HS-5 (cell line): Measurements from ENCODE around the gene CHMP4A.

Source experiments
- DNase-seq: peaks from one replicate; pipeline ENCODE4 v3.0.0-alpha.2; 2012; ENCODE audit warnings: low read depth

Gene CHMP4A, protein sequence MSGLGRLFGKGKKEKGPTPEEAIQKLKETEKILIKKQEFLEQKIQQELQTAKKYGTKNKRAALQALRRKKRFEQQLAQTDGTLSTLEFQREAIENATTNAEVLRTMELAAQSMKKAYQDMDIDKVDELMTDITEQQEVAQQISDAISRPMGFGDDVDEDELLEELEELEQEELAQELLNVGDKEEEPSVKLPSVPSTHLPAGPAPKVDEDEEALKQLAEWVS

DNA sequence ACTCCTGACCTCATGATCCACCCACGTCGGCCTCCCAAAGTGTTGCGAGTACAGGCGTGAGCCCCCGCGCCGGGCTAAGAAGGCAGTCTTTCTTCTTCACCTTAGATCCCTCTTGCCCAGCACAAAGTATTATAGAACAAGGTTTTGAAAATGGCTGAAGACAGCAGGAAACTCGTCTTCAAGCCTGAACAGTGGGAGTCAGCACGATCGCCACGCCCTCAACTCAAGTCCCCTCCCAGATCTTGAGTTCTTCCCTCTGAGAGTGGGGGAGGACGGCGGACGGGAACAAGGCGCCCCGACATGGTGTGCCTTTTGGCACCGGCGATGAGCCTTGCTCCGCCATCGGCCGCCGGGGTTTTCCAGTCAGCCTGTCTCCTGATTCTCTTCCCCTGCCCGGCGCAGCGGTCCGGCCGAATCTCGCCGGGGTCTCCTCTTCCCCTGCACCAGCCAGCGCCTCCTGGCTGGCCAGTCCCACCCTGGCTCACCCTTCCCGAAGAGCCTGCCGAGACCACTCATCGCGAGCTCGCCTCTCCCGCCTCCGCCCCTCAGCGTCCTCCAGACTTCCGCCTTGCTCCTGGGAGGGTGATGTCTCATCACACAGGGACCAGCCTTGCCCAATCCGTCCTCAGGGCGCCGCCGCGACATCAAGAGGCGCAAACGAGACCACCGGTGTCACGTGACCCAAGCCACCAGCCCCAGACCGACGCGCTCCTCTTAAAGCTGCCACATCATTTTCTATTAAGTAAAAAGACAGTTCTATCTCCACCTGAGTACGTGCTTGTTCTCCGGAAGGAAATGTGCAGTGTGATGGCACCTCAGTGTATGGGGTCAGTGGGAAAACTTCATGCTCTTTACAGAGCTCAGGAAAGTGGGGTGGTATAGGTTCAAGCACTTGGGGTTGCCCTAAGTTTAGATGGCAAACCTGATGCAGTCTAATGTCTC lies at the start of gene CHMP4A:
TSS of gene CHMP4A (minus strand) at position 565 of the 942 bp plus-strand sequence. CDS start at position 516, 49 bp downstream.
- DNase-seq: peak; percentile 85

DNA sequence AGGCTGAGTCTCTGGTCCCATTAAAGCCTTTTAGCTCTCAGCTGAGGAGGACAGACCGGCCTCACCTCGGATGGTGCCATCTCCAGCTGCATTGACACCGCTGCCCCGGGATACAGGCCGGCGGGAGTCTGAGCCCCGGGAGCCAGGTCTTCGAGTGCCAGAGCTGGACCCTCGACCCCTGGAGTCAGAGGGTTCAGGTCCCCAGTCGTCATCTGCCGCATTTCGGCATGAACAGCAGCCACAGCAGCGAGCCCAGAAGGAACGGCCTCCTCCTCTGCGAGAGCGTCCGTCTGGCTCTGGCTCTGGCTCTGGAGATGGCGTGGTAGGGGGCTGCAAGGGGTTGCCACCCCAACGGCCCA lies 48.7 kb upstream of the CHMP4A start:
- DNase-seq: no peak

DNA sequence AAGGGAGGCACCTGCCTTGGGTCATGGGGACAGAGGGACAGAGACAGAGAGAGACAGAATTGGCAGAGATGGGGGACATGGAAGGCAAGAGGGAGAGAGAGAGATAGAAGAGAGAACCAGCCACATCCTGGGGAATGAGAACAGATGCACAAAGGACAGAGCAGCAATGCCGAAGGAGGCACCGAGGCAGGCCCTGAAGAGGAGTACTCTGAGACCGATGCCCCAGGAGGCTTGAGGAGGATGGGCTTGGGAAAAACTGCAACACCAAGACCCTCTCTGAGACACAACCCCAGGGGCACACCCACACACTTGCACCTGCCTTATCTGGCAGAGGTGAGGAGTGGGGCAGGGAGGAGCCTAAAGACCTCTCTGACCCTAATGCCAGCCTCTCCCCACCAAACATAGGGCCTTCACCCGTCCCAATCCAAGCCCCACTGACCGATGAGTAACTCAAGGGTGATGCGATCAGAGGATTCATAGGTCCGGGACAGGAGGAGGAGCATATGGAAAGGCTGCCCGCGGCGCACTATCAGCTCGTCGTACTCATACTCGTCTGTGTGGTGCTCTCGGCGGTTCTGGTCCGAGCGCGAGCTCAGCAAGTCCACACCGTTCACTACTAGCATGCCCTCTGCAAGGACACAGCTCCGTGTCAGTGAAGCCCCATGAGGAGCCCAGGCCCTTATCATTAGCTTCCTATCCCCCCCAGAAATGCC lies 48.1 kb upstream of the CHMP4A start:
- DNase-seq: no peak

DNA sequence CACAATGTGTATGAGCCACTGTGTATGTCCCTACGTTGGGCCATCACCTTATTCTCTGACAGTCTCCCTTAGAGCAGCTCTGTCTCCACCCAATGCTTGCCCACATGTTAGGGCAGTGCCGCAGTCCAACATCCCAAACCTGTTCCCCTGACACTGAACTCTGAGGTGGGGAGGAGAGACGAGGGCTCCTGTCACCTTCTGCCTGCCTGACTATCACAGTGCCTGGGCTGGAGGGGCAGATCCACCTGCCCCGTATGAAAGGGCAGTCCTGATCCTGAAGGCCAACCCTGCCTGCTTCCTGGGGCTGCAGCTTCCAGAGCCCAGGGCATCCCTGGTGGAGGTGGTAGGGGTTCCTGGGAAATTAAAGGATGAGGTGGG lies 47.5 kb upstream of the CHMP4A start:
- DNase-seq: no peak

DNA sequence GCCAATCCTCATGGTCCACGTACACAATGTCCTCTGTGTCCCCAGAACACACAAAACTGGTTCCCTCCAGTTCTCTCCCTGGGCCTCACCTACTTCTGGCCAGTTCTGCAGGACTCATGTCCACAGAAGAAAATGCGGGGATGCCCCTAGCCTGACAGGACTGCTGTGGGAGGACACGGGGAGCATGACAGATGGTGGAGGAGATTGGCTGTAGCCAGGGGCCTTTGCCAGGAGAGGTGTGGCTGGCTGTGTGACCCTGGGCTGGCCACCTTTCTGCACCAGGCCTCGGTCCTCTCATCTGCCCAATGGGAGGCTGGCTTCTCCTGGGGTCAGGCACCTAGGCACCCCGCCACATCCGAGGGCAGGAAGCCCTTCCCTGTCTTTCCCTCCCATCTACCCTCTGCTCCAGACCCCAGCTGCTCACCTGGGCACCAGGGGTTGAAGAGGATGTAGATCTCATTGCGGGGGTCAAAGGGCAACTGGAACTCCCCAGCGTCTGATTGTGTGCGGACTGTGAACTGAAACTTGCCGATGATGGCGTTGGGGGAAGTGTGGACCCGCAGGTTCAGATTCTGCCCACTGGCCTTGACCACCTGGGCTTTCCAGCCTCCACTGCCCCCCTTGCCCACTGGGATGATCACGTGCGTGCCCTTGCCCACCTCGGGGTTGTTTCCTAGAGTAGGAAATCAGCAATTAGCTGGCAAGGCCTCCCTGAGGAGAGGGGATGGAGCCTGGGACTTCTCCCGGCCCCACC lies 46.9 kb upstream of the CHMP4A start:
- no peak for DNase-seq

DNA sequence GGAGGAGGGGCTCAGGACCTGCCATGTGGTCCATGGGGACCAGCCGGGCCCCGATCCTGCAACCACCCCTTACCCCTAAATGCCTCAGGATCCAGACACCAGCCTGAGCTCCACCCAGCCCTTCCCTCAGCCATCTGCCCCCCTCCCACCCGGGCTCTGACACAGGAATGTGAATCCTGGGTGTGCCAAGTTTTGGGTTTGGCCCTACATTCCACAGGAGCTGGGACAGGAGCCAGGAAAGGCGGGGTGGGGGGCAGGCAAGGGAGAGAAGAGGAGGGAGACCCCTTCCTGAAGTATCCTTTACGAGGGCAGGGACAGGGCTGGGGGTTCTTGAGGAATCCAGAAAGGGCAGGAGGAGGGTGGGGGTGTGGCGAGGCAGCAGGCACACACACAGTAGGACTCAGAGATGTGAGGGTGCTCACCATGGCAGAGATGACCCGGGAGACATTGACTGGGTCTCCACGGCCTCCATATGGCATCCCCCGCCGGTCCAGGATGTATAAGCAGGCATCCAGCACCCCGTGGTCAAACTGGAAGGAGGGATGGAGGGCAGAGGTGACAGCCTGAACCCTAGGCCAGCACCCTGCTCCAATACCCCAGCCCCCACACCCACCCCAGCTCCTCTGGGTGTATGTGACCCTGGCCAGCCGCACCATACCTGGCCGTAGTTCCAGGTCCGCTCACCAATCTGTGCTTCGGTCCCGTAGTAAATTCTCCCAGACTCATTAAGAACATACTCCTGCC lies 46.2 kb upstream of the CHMP4A start:
- DNase-seq: no peak

DNA sequence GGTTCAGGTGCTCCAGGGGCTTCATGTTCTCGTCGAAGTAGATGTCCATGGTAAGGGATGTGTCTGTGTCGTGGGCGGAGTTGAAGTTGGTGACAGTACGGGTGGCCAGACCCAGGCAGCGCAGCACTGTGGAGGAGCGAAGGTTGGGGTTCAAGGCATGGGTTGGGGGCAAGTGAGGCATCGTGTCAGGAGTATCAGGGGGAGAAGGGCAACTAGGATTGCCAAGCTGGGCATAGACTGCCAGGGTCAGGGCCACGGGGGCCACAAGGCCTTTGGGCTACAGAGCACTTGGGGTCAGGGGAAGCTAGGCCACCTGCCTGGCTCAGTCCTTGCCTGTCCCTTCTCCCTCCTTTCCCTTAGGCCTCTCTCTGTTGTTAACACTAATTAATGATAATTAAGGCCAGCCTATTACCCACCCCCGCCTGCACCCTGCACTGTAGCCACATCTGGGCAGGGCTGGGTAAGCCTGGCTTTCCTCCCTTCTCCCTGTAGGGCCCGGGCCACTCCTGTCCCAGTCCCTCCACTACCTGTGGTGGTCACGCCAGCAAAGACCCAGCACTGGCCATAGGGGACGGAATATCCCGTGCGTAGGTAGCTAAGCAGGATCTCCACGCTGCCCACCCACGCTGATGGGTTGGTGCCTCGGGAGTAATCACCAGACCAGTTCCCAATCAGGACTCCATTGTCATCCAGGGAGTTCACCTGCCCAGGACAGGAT lies 45.4 kb upstream of the CHMP4A start:
- no peak for DNase-seq

DNA sequence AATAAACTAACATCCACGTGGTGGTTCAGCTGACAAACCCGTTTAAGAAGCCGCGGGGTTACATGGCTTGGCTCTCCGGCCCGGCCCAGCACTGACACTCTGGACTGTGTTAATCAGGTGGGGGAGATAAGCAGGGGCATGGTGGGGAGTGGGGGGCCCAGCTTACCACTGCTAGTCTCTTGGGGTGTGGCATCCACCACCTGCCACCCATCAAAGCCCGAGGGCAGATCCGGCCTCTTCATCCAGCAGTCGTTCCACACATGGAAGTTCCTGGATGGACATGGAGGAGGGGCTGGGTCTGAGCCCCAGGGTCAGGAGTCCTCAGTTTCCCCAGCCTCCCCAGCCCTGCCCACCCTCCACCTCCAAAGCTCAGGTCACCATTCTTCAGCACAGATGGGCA lies 44.8 kb upstream of the CHMP4A start:
- DNase-seq: no peak

DNA sequence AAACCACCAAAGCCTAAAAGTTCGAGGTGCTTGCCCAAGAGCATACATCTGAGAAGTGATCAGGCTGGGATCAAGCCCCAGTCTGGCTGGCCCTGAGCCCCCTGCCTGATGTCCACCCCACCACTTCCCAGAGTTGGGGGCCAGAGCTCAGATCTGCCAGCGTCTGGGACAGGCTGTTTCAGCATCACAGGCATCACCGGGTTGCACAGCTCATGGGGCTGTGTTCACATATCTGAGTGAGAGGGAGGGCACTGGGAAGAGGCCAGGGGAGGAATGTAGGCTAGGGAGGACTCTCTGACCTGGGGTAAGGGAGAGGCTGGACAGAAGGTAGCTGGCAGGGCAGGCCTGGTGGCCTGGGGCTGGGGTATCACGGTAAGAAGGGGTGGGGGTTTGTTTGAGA lies 43.7 kb upstream of the CHMP4A start:
- no peak for DNase-seq

DNA sequence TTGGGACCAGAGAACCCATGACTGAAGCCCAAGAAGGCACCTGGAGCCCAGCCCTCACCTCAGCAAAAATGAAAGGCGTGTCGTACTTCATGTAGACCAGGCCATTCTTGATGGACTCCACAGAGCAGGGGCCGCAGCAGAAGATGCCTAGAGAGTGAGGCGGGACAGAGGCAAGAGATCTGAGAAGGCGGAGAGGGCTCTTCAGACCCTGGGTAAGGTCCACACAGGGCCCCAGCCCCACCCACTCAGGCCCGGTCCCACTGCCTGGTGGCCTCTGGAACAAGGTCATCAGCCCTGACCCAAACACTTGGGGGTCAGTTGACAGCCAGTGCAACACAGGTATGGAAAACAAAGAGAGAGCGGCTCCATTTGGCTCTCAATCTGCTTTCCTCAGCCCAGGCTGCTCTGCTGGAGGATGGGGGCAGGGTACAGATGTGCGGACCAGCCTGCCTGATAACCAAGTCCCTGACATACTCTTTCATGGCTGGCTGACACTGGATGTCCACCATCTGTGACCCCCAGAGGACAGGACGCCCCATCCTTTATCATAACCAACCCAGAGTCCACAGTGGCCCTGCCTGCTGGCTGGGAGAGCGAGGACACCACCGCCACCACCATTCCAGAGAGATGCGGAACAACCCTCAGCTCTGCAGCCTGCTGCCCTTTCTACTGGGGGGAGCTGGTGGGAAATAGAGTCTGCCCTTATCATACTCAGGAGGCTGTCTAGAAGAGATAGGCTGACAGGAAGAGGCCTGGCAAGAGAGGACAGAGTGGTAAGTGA lies 42.8 kb upstream of the CHMP4A start:
- DNase-seq: no peak

DNA sequence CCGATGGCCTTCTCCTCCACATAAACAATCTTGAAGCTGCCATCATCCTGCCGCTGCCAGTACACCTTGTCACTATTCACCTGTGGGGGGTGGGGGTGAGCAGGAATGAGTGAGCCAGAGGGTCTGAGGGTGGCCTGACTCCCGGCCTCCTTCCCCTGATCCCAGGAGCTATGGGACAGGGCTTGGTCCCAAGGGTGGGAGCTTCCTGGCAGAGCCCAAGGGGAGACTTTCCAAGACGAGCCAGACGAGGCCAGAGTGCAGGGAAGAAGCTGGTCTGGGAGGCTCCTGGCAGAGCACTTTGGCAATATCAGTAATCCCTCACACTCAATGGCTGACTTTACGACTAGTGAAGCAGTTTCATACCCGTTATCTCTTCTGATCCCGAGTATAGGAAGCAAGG lies 42.1 kb upstream of the CHMP4A start:
- DNase-seq: no peak

DNA sequence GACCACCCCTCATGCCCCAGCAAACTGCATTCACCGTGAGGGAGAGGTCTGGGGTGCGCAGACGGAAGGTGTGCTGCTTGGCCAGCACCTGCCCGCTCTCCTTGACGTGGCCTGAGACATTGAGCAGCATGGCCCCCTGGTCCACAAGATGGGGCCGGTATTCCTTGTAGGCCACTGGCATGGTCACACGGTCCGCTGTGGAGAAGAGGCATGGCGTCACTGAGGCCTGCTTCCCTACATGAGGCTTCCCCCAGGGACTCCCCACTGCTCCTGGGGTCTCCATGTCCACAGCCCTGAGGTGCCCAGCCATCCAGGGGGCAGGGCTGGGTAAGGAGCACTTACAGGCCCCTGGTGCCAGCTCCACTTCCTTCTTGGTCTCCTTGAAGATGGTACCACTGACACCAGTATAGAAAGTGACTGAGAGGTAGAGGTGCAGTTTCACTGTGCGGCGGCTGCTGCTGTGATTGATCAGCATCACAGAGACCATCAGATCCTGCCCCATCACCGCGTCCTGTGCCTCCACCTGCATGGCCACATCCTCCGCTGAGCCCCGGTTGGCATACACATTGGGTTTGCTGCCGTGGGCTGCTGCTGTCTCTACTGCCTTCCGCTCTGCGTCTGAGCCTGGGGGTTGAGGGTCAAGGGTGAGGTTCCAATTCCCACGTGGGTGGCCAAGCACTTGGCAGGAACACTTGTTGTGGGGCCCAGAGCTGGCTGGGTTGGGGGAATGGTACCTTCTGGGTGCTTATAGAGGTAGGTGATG lies 41.5 kb upstream of the CHMP4A start:
- DNase-seq: no peak

DNA sequence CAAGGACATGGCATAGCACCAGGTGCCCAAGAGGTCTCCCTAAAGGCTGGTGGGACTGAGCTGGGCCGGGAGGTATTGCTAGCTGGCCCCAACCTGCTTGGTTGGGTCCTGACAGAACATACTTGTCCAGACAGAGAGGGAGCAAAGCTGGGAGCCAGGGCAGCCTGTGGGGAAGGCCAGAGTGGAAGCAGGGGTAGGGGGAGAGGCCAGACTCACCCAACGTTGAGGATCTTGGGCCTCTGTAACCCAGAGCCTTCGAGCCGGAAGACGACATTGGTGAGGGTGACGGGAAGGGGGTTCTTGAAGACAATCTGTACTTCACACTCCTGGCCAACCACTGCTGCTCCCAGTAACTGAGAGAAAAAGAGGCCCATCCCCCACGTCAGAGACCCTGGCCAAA lies 40.6 kb upstream of the CHMP4A start:
- DNase-seq: no peak

DNA sequence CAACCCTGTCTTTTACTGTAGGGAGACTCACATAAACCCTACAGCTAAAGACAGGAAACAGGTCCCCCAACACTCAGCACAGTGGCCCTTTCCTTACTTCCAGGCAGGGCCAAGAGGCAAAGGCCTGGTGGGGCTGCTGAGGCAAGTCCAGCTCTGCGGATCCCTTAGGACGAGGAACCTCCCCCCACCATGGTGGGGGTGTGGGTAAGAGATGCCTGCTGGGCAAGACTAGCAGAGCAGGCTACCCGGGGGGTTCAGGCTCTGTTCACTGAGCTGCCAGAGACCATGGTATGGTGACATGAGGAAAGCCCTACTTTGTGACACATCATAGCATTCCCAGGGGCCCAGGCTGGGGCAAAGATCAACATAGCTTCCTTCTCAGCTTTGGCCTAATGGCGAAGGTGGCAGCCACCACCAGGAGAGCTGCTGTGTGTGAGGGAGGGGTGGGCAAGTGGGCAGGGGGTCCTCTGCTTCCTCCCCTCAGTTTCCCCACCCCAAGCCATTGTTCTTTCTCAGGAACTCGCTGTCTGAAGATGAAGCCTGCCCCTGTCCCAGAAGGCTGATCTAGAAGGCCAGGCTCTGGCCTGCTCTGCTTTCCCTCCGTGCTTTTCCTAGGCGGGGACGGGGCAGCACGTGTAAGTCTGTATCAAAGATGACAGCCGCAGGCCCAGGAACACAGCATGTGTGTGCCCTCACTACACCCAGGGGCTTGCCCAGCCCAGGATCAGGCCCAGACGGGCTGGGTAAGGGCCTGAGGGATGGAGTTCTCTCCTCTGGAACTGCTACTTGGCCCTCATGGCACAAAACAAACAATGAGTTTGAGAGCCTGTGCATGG lies 39.2 kb upstream of the CHMP4A start:
- no peak for DNase-seq

DNA sequence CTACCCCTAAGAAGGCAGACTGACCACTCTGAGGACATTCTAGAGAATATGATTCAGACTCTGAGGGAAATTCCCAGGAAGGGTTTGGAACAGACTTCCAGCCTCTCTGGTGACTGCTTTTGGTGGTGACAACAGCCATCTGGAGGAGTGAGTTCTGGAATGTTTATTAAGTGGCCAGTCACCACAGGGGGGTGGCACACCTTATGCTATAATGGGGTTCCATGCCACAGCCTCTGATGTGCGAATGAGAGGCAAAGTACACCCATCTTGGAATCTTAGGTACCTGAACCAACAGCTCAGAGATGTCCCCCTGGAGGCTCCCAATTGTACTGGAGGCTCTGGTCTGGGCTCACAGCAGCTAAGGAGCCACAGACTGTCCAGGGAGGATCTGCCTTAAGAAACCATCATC lies 38.6 kb upstream of the CHMP4A start:
- no peak for DNase-seq

DNA sequence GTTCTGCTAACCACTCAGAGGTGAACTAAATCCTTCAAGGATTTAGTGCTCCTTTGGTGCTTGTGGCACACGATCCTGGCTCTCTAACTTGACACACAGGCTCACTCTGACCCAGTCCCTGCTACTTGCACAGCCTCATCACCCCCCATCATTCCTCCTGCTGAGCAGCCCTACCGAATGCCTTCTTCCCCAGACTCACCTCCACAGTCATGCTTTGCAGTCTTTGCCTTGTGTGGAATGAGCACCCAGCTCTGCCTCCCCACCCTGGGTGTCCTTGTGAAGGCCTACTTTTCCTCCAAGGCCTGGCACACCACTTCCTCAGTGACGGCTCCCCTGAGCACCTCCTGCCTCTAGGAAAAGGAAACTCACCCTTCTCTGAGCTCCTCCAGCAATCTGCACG lies 37.1 kb upstream of the CHMP4A start:
- no peak for DNase-seq

DNA sequence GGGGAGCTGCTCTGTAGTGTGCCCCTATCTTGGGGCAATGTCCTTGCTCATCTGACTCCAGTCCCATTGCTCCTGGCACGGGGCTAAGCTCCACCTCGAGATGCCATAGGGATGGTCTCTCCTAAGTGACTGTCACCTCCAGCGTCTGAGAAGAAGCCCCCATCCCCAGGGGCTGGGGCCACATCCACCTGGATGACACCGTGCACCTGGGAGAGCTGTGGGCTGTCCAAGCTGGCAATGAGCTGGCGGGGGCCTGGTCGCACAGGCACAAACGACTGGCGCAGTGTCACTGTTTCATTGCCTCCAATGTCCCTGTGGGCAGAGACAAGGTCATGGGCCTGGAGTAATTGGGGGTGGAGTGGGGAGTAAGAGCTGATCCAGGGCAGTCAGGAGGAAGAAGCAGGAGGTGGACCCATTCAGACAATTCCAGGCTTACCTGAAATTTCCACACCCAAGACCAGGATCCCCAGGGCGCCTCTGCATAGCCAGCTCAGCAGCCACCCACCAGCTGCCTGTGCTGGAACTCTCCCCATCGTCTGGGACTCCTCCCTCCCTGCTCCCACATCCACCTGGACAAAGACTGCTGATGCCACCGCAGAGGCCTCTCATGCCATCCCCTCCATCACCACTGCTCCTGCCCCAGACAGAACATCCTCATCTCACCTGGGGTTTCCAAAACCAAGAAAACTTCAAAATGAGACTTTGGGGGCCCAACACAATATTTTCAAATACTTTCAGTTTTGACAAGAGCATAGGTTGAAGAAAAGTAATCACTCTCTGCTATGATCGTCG lies 36.1 kb upstream of the CHMP4A start:
- DNase-seq: no peak

DNA sequence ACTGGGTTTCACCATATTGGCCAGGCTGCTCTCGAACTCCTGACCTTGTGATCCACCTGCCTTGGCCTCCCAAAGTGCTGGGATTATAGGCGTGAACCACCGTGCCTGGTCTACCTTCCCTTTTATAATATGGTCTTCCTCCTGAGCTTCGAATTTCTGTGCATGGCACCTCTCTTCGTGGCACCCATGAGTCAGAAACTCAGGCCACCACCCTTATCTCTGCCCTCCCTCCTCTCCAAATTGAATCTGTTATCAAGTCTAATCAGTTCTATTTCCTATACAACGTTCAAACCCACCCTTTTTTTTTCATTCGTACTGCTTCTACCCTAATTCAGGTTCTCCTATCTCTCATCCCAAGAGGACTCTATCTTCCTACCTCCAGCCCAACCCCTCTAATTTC lies 34.1 kb upstream of the CHMP4A start:
- DNase-seq: no peak
